ENCODE results near the gene CACNA1D. TPM values are rescaled to one million over a fixed set of nuclear protein-coding genes. Genes with fewer than 3 reads are reported as not detected.

Gene CACNA1D
- total RNA-seq, 4 donors from 2014 or later: 12.7 to 98.9 (median 25.0) TPM

- H3K36me3 ChIP-seq: peaks cover 0 to 4% (median 0%) of the 10 kb centered on the region in 4 donors
- DNase-seq: no peak
Measured at GRCh38 chr3:53821631-53822121, 327.3 kb downstream of the CACNA1D start.

GRCh38 chr3:53822331-53822741 is 327.9 kb downstream of the CACNA1D start:
- intact Hi-C loops (cut with DNase I; ENCODE audit: low total_unique reads) (no loop called here), in situ Hi-C loops (cut with MboI; ENCODE audit: low pct_ligation_motif_present in 1 of 4, low pct_unique_long_range_greater_than_20kb in 1 of 4, low sequenced_read_pairs in 3 of 4) (no loop called here)
- H3K27me3 ChIP-seq: no peaks in the 10 kb centered on the region
- peaks cover 0 to 3% (median 0%) of the 10 kb centered on the region in 4 donors for H3K4me1 ChIP-seq
- H3K36me3 ChIP-seq: peaks cover 0 to 4% (median 0%) of the 10 kb centered on the region in 4 donors
- WGBS, 2 donors (ENCODE audit: low coverage in 1 of 2): 84% methylated on average over 14 of the region's 14 CpGs; no CpG with 5 or more reads in 1 of the 2 donors
- DNase-seq: no peak
- no peak overlapping the region for H3K4me3 ChIP-seq
- H3K9me3 ChIP-seq: no peaks in the 10 kb centered on the region
- no peak for TF ChIP-seq POLR2A (IDR thresholded peaks at IDR 0.05)
- no peak for TF ChIP-seq EP300 (IDR thresholded peaks at IDR 0.05; ENCODE audit: low read depth)
- no peak for TF ChIP-seq POLR2AphosphoS5 (IDR thresholded peaks at IDR 0.05)
- TF ChIP-seq CTCF (IDR thresholded peaks at IDR 0.05): no peak
- H3K27ac ChIP-seq: no peak overlapping the region

More at GRCh38 chr3:53821631-53822121, 327.3 kb downstream of the CACNA1D start:
- no peaks in the 10 kb centered on the region for H3K27me3 ChIP-seq
- no peaks in the 10 kb centered on the region for H3K9me3 ChIP-seq
- intact Hi-C loops (cut with DNase I; ENCODE audit: low total_unique reads): no loop called here
- no peak overlapping the region for H3K4me3 ChIP-seq
- H3K4me1 ChIP-seq: peaks cover 0 to 3% (median 0%) of the 10 kb centered on the region in 4 donors
- in situ Hi-C loops (cut with MboI; ENCODE audit: low pct_ligation_motif_present in 1 of 4, low pct_unique_long_range_greater_than_20kb in 1 of 4, low sequenced_read_pairs in 3 of 4): no loop called here
- H3K27ac ChIP-seq: no peak overlapping the region
- 46% methylated on average over 5 of the region's 5 CpGs; no CpG with 5 or more reads in 1 of the 2 donors for WGBS, 2 donors (ENCODE audit: low coverage in 1 of 2)
- no peak for TF ChIP-seq POLR2A (IDR thresholded peaks at IDR 0.05)
- no peak for TF ChIP-seq EP300 (IDR thresholded peaks at IDR 0.05; ENCODE audit: low read depth)
- TF ChIP-seq POLR2AphosphoS5 (IDR thresholded peaks at IDR 0.05): no peak
- no peak for TF ChIP-seq CTCF (IDR thresholded peaks at IDR 0.05)

- in situ Hi-C loops (cut with MboI; ENCODE audit: low pct_ligation_motif_present in 1 of 4, low pct_unique_long_range_greater_than_20kb in 1 of 4, low sequenced_read_pairs in 3 of 4): no loop called here
- DNase-seq: no peak
- peaks cover 0 to 4% (median 0%) of the 10 kb centered on the region in 4 donors for H3K36me3 ChIP-seq
Measured at GRCh38 chr3:53823026-53823955, 328.9 kb downstream of the CACNA1D start.

More at GRCh38 chr3:53823026-53823955, 328.9 kb downstream of the CACNA1D start:
- H3K9me3 ChIP-seq: no peaks in the 10 kb centered on the region
- no peak overlapping the region for H3K27ac ChIP-seq
- H3K4me3 ChIP-seq: no peak overlapping the region
- TF ChIP-seq POLR2AphosphoS5 (IDR thresholded peaks at IDR 0.05) (no peak), EP300 (IDR thresholded peaks at IDR 0.05; ENCODE audit: low read depth) (no peak), CTCF (IDR thresholded peaks at IDR 0.05) (no peak), POLR2A (IDR thresholded peaks at IDR 0.05) (no peak)
- intact Hi-C loops (cut with DNase I; ENCODE audit: low total_unique reads): no loop called here
- H3K4me1 ChIP-seq: peaks cover 0 to 3% (median 0%) of the 10 kb centered on the region in 4 donors
- whole genome bisulfite sequencing, 2 donors (ENCODE audit: low coverage in 1 of 2): 96% methylated on average over 54 of the region's 67 CpGs; no CpG with 5 or more reads in 1 of the 2 donors
- no peaks in the 10 kb centered on the region for H3K27me3 ChIP-seq
